ENCODE results near the gene IL21R.

The IL21R gene

GRCh38 chr16:27401768-27402568 lies at the start of gene IL21R:
Gene IL21R (plus strand): TSS chr16:27402174. CDS start chr16:27430072, 27,898 bp downstream.
- Mint-ChIP-seq H3K27ac (peak within 1 kb of the TSS; percentile 98), H3K4me1 (peaks cover 55% of the 10 kb centered on the region), H3K36me3 (ENCODE audit: low read depth) (peaks cover 46% of the 10 kb centered on the region)

DNA sequence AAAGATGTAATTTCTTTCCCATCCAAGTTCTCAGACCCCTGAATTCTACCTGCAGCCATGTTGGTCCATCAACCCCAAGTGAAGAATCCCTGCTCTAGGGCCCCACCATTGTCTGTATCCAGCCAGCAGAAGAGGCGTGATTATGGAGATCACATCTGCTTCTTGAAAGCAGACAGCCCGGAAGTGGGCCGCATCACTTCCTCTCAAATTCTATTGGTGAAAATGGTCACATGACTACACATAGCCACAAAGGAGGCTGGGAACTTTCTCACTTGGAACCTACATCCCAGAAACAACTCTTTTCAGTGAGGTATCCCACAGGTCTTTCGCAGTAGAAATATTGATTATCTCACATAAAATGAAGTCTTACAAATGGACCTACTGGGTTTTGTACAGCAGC lies 48.1 kb upstream of the IL21R start:
- no peaks in the 10 kb centered on the region for H3K9me3 Mint-ChIP-seq
- peaks cover 12% of the 10 kb centered on the region for H3K4me1 Mint-ChIP-seq
- no peaks in the 10 kb centered on the region for H3K27me3 Mint-ChIP-seq
- H3K27ac Mint-ChIP-seq = no peak overlapping the region
- ATAC-seq (no peak), DNase-seq (no peak)
- no peak overlapping the region for H3K4me3 Mint-ChIP-seq
- H3K36me3 Mint-ChIP-seq (ENCODE audit: low read depth) = peaks cover 91% of the 10 kb centered on the region

More at GRCh38 chr16:27401768-27402568, at the start of gene IL21R:
- no peaks in the 10 kb centered on the region for H3K9me3 Mint-ChIP-seq
- ATAC-seq (peak; percentile 73), DNase-seq (peak; percentile 92)
- no peaks in the 10 kb centered on the region for H3K27me3 Mint-ChIP-seq
- H3K4me3 Mint-ChIP-seq = peak within 1 kb of the TSS; percentile 100

GRCh38 chr16:27355610-27356009 lies 46.4 kb upstream of the IL21R start:
- Mint-ChIP-seq H3K4me3 (no peak overlapping the region), H3K9me3 (no peaks in the 10 kb centered on the region), H3K27me3 (no peaks in the 10 kb centered on the region), H3K27ac (peak overlapping the region; percentile 81), H3K4me1 (peaks cover 7% of the 10 kb centered on the region), H3K36me3 (ENCODE audit: low read depth) (peaks cover 93% of the 10 kb centered on the region)
- DNase-seq (peak; percentile 53), ATAC-seq (no peak)

- Mint-ChIP-seq H3K27me3 (no peaks in the 10 kb centered on the region), H3K27ac (no peak overlapping the region), H3K9me3 (no peaks in the 10 kb centered on the region), H3K4me1 (peaks cover 8% of the 10 kb centered on the region), H3K36me3 (ENCODE audit: low read depth) (peaks cover 92% of the 10 kb centered on the region), H3K4me3 (no peak overlapping the region)
- ATAC-seq (no peak), DNase-seq (no peak)
Measured at GRCh38 chr16:27356794-27357193, 45.2 kb upstream of the IL21R start.

DNA sequence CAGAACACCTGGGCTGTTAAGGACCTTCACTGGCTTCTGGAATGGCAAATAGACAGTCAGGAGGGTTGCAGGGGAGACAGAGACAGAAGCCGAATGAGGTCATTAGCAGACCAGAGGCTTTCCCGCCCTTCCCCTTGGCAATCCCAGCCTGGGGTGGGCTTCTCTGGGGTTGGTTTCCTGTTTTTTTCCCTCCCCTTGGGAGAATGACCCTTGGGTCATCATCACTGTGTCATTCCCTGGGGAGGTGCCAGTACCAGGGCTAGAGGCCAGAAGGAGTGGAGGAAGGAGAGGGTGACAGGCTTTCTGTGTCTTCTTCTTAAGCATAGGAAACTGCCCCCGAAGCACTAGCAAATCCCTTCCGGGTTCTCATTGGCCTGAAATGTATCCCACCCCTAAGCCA lies 42.9 kb upstream of the IL21R start:
- Mint-ChIP-seq H3K4me3 (no peak overlapping the region), H3K9me3 (no peaks in the 10 kb centered on the region), H3K27me3 (no peaks in the 10 kb centered on the region), H3K36me3 (ENCODE audit: low read depth) (peaks cover 91% of the 10 kb centered on the region), H3K27ac (no peak overlapping the region), H3K4me1 (peaks cover 22% of the 10 kb centered on the region)
- DNase-seq (no peak), ATAC-seq (no peak)

DNA sequence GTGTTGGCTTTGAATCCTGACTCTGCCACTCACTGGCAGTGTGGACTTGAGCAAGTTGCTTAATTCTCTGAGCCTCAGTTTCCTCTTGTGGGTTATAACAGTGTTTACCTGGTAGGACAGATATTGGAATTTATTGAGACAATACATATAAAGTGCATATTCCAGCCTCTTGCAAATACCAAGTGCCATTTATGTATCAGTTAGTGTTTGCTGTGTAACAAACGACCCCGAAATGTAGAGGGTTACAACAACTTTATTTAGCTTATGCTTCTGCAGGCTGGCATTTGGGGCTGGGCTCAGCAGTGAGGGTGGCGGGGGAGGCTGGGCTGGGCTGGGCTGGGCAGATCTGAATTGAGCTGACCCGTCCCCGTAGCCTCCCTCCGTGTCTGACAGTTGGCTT lies 42.4 kb upstream of the IL21R start:
- peaks cover 1% of the 10 kb centered on the region for H3K9me3 Mint-ChIP-seq
- peaks cover 28% of the 10 kb centered on the region for H3K4me1 Mint-ChIP-seq
- H3K36me3 Mint-ChIP-seq (ENCODE audit: low read depth) = peaks cover 91% of the 10 kb centered on the region
- DNase-seq = no peak
- H3K4me3 Mint-ChIP-seq = no peak overlapping the region
- no peak for ATAC-seq
- H3K27ac Mint-ChIP-seq = no peak overlapping the region
- H3K27me3 Mint-ChIP-seq = no peaks in the 10 kb centered on the region

DNA sequence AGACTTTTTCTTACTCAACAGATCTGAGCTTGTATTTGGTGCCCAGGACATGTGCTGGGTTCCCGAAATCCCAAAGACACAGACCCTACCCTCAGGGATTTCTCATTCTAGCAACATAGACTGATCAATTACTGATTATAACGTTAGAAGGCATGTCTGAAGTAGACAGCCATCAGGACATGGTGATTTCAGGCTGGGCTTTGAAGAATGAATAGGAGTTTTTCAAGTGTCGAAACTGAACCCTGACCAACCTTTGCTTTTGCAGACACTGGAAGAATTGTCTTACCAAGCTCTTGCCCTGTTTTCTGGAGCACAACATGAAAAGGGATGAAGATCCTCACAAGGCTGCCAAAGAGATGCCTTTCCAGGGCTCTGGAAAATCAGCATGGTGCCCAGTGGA lies 40.0 kb upstream of the IL21R start:
- Mint-ChIP-seq H3K4me1 (peaks cover 50% of the 10 kb centered on the region), H3K36me3 (ENCODE audit: low read depth) (peaks cover 86% of the 10 kb centered on the region), H3K4me3 (no peak overlapping the region), H3K9me3 (peaks cover 5% of the 10 kb centered on the region), H3K27me3 (no peaks in the 10 kb centered on the region), H3K27ac (peak overlapping the region; percentile 83)
- DNase-seq = no peak
- no peak for ATAC-seq

DNA sequence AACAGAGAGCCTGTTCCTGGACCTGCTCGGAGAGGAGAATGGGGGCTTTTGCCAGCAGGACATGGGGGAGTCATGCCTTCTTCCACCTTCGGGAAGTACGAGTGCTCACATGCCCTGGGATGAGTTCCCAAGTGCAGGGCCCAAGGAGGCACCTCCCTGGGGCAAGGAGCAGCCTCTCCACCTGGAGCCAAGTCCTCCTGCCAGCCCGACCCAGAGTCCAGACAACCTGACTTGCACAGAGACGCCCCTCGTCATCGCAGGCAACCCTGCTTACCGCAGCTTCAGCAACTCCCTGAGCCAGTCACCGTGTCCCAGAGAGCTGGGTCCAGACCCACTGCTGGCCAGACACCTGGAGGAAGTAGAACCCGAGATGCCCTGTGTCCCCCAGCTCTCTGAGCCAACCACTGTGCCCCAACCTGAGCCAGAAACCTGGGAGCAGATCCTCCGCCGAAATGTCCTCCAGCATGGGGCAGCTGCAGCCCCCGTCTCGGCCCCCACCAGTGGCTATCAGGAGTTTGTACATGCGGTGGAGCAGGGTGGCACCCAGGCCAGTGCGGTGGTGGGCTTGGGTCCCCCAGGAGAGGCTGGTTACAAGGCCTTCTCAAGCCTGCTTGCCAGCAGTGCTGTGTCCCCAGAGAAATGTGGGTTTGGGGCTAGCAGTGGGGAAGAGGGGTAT lies 39.3 kb upstream of the IL21R start:
- no peak for DNase-seq
- no peak for ATAC-seq
- Mint-ChIP-seq H3K4me1 (peaks cover 56% of the 10 kb centered on the region), H3K4me3 (no peak overlapping the region), H3K9me3 (peaks cover 5% of the 10 kb centered on the region), H3K36me3 (ENCODE audit: low read depth) (peaks cover 80% of the 10 kb centered on the region), H3K27me3 (no peaks in the 10 kb centered on the region), H3K27ac (peak overlapping the region; percentile 83)

GRCh38 chr16:27363246-27363632 lies 38.7 kb upstream of the IL21R start:
- no peaks in the 10 kb centered on the region for H3K27me3 Mint-ChIP-seq
- peaks cover 5% of the 10 kb centered on the region for H3K9me3 Mint-ChIP-seq
- no peak overlapping the region for H3K4me3 Mint-ChIP-seq
- ATAC-seq = no peak
- DNase-seq = no peak
- H3K27ac Mint-ChIP-seq = peak overlapping the region; percentile 99
- peaks cover 61% of the 10 kb centered on the region for H3K4me1 Mint-ChIP-seq
- H3K36me3 Mint-ChIP-seq (ENCODE audit: low read depth) = peaks cover 75% of the 10 kb centered on the region

DNA sequence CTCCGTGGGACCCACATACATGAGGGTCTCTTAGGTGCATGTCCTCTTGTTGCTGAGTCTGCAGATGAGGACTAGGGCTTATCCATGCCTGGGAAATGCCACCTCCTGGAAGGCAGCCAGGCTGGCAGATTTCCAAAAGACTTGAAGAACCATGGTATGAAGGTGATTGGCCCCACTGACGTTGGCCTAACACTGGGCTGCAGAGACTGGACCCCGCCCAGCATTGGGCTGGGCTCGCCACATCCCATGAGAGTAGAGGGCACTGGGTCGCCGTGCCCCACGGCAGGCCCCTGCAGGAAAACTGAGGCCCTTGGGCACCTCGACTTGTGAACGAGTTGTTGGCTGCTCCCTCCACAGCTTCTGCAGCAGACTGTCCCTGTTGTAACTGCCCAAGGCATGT lies 38.2 kb upstream of the IL21R start:
- peak overlapping the region; percentile 99 for H3K27ac Mint-ChIP-seq
- ATAC-seq (no peak), DNase-seq (no peak)
- peaks cover 5% of the 10 kb centered on the region for H3K9me3 Mint-ChIP-seq
- no peaks in the 10 kb centered on the region for H3K27me3 Mint-ChIP-seq
- H3K4me1 Mint-ChIP-seq = peaks cover 67% of the 10 kb centered on the region
- H3K36me3 Mint-ChIP-seq (ENCODE audit: low read depth) = peaks cover 69% of the 10 kb centered on the region
- H3K4me3 Mint-ChIP-seq = no peak overlapping the region

- peak overlapping the region; percentile 99 for H3K27ac Mint-ChIP-seq
- peaks cover 75% of the 10 kb centered on the region for H3K4me1 Mint-ChIP-seq
- no peaks in the 10 kb centered on the region for H3K27me3 Mint-ChIP-seq
- peak overlapping the region; percentile 34 for H3K4me3 Mint-ChIP-seq
- H3K9me3 Mint-ChIP-seq = peaks cover 5% of the 10 kb centered on the region
- DNase-seq (no peak), ATAC-seq (no peak)
- peaks cover 63% of the 10 kb centered on the region for H3K36me3 Mint-ChIP-seq (ENCODE audit: low read depth)
Measured at GRCh38 chr16:27364493-27365141, 37.4 kb upstream of the IL21R start.

DNA sequence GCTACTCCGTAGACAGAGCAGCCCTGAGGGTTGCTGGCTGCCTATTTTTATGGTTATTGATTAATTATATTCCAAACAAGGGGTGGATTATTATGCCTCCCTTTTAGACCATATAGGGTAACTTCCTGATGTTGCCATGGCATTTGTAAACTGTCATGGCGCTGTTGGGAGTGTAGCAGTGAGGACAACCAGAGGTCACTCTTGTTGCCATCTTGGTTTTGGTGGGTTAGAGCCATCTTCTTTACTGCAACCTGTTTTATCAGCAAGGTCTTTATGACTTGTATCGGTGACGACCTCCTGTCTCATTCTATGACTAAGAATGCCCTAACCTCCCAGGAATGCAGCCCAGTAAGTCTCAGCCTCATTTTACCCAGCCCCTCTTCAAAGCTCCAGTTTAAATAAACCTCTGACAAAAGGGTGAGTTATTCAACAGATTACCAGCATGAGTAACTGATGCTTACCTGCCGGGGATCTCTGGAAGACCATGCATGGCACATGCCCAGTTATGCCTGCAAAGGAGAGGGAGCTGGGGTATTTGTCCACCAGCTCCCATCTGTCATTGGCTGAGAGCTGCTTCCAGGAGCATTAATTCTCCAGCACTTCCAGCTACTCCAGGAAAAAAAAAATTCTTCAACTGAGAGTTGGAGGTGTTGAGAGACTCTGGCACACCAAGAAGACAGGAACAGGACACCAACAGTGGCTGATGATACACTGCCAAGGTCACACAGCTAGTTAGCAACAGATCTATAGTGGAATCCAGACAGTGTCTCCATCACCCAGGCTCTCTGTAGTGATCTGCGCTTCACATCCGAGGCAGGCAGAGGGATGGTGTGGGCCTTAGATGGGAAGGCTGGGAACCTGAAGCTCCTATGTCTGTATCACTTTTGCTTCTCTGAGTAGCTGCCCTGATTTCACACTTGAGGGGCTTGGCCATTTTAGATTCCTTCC lies 36.6 kb upstream of the IL21R start:
- ATAC-seq = peak; percentile 26
- peaks cover 62% of the 10 kb centered on the region for H3K36me3 Mint-ChIP-seq (ENCODE audit: low read depth)

GRCh38 chr16:27366687-27367460 lies 35.1 kb upstream of the IL21R start:
- DNase-seq = peak; percentile 71
- H3K36me3 Mint-ChIP-seq (ENCODE audit: low read depth) = peaks cover 54% of the 10 kb centered on the region
- peak overlapping the region; percentile 65 for H3K4me3 Mint-ChIP-seq
- peak overlapping the region; percentile 99 for H3K27ac Mint-ChIP-seq
- peak; percentile 26 for ATAC-seq
- no peaks in the 10 kb centered on the region for H3K27me3 Mint-ChIP-seq
- peaks cover 14% of the 10 kb centered on the region for H3K9me3 Mint-ChIP-seq
- peaks cover 90% of the 10 kb centered on the region for H3K4me1 Mint-ChIP-seq

More for the DNA sequence above, 36.6 kb upstream of the IL21R start:
- Mint-ChIP-seq H3K4me1 (peaks cover 83% of the 10 kb centered on the region), H3K27me3 (no peaks in the 10 kb centered on the region), H3K27ac (peak overlapping the region; percentile 99), H3K9me3 (peaks cover 10% of the 10 kb centered on the region), H3K4me3 (peak overlapping the region; percentile 15)
- DNase-seq = peak; percentile 30
